Left forelimb (tissue), 1 donor: ENCODE data around the gene SV2C.
"Not testable (repeated sequence)": the region's sequence is repeated elsewhere in the genome, so short reads cannot be mapped to it uniquely, and the experiment has no call there.

ENCODE experiments used
- DNase-seq: peaks from one replicate; pipeline ENCODE4 v3.0.0-alpha.2; 2018; ENCODE audit warnings: low spot score

The SV2C gene

GRCh38 chr5:76298852-76299251, 215.7 kb downstream of the SV2C start:
- DNase-seq, result no peak

- DNase-seq, result no peak
Observed at GRCh38 chr5:76299592-76299991, 216.4 kb downstream of the SV2C start.

- DNase-seq, result not testable (repeated sequence)
Observed at GRCh38 chr5:76301932-76302331, 218.7 kb downstream of the SV2C start.

- DNase-seq, result not testable (repeated sequence)
Observed at GRCh38 chr5:76302661-76303060, 219.5 kb downstream of the SV2C start.

GRCh38 chr5:76303921-76304320, 220.7 kb downstream of the SV2C start:
- no peak for DNase-seq

- DNase-seq, result no peak
Observed at GRCh38 chr5:76305269-76305668, 222.1 kb downstream of the SV2C start.

- no peak for DNase-seq
Observed at GRCh38 chr5:76305775-76306174, 222.6 kb downstream of the SV2C start.

- DNase-seq, result no peak
Observed at GRCh38 chr5:76310208-76310607, 227.0 kb downstream of the SV2C start.

GRCh38 chr5:76312783-76313182, 229.6 kb downstream of the SV2C start:
- no peak for DNase-seq

GRCh38 chr5:76314643-76315042, 231.5 kb downstream of the SV2C start:
- no peak for DNase-seq

- DNase-seq, result no peak
Observed at GRCh38 chr5:76319673-76320072, 236.5 kb downstream of the SV2C start.

- DNase-seq, result not testable (repeated sequence)
Observed at GRCh38 chr5:76323494-76323893, 240.3 kb downstream of the SV2C start.

GRCh38 chr5:76325326-76325725, 242.1 kb downstream of the SV2C start:
- DNase-seq, result no peak

GRCh38 chr5:76325876-76326491, 242.8 kb downstream of the SV2C start:
- DNase-seq, result no peak

- no peak for DNase-seq
Observed at GRCh38 chr5:76326577-76327302, 243.6 kb downstream of the SV2C start.

- DNase-seq, result no peak
Observed at GRCh38 chr5:76329346-76329745, 246.2 kb downstream of the SV2C start.

- DNase-seq, result no peak
Observed at GRCh38 chr5:76331126-76331525, 247.9 kb downstream of the SV2C start.

GRCh38 chr5:76332102-76332501, 248.9 kb downstream of the SV2C start:
- DNase-seq, result no peak

GRCh38 chr5:76332611-76333205, 249.5 kb downstream of the SV2C start:
- DNase-seq, result no peak

- DNase-seq, result no peak
Observed at GRCh38 chr5:76333571-76333970, 250.4 kb downstream of the SV2C start.

- no peak for DNase-seq
Observed at GRCh38 chr5:76334574-76334973, 251.4 kb downstream of the SV2C start.

- DNase-seq, result not testable (repeated sequence)
Observed at GRCh38 chr5:76335451-76335850, 252.3 kb downstream of the SV2C start.

GRCh38 chr5:76336253-76336809, 253.1 kb downstream of the SV2C start:
- not testable (repeated sequence) for DNase-seq
